Caco-2 (cell line): ENCODE results near the gene ELOVL7. TPM values are rescaled to one million over a fixed set of nuclear protein-coding genes. Genes with fewer than 3 reads are reported as not detected.

ENCODE experiments used
- BruUV-seq: library from RNA; stranded (reverse); fragments of 400-500 nt; replicated peaks from 2 replicates; lab custom pipeline; 2021; lab: Mats Ljungman, UMichigan
- CTCF ChIA-PET: fragments of 300-600 bp; sonication (Branson Sonifier 250); formaldehyde crosslinking; loops from one replicate; lab custom pipeline; 2022; ENCODE audit warnings: antibody characterized with exemption; lab: Charles Lee
- POLR2A ChIA-PET: fragments of 300-600 bp; sonication (Branson Sonifier 250); formaldehyde crosslinking; loops from one replicate; lab custom pipeline; 2022; ENCODE audit warnings: antibody characterized with exemption; lab: Charles Lee
- DNase-seq, 2 experiments: peaks; one replicate each; pipeline versions ENCODE4 v3.0.0 to v3.0.0-alpha.2; 2020 to 2022
- H3K27me3 ChIP-seq: replicated peaks from 2 replicates; pipeline ENCODE4 v1.6.0; 2011; ENCODE audit warnings: low read length; ENCODE audit not compliant: control insufficient read depth, insufficient read depth
- H3K36me3 ChIP-seq: 2 replicates; pipeline ENCODE4 v1.5.1; 2011; ENCODE audit warnings: low read length; ENCODE audit not compliant: control insufficient read depth, insufficient read depth
- H3K4me1 ChIP-seq: fragments of 250-450 bp; sonication (Bioruptor Pico); 2 replicates; pipeline ENCODE4 v1.5.1; 2020; ENCODE audit warnings: mild to moderate bottlenecking
- H3K4me3 ChIP-seq: 2 replicates; pipeline ENCODE4 v1.5.1; 2011; ENCODE audit warnings: low read depth, mild to moderate bottlenecking, control low read depth, low read length
- H3K9me3 ChIP-seq: fragments of 250-450 bp; sonication (Bioruptor Pico); 2 replicates; pipeline ENCODE4 v1.5.1; 2020; ENCODE audit warnings: mild to moderate bottlenecking, moderate library complexity
- H3K27ac Mint-ChIP-seq: one replicate; pipeline ENCODE4 v1.8.0; 2022; ENCODE audit warnings: mixed read lengths; ENCODE audit not compliant: unreplicated experiment
- H3K27me3 Mint-ChIP-seq: one replicate; pipeline ENCODE4 v1.8.0; 2022; ENCODE audit warnings: mixed read lengths; ENCODE audit not compliant: insufficient read depth, unreplicated experiment
- H3K36me3 Mint-ChIP-seq: one replicate; pipeline ENCODE4 v1.8.0; 2022; ENCODE audit warnings: mild to moderate bottlenecking, mixed read lengths; ENCODE audit not compliant: insufficient read depth, unreplicated experiment
- H3K4me1 Mint-ChIP-seq: one replicate; pipeline ENCODE4 v1.8.0; 2022; ENCODE audit warnings: low read depth, mixed read lengths; ENCODE audit not compliant: unreplicated experiment
- H3K4me3 Mint-ChIP-seq: one replicate; pipeline ENCODE4 v1.8.0; 2022; ENCODE audit warnings: mild to moderate bottlenecking, moderate library complexity, mixed read lengths; ENCODE audit not compliant: unreplicated experiment
- H3K9me3 Mint-ChIP-seq: one replicate; pipeline ENCODE4 v1.8.0; 2022; ENCODE audit warnings: mixed read lengths; ENCODE audit not compliant: unreplicated experiment
- CTCF ChIP-seq, 2 experiments: fragments of 200-600 bp in 1 of 2; IDR thresholded peaks; 1 replicate in 1 of 2; 2 replicates in 1 of 2; pipeline versions ENCODE4 v1.5.1 to v1.8.0; 2011 to 2022; ENCODE audit warnings: antibody characterized with exemption in 1 of 2, control low read depth in 1 of 2, inconsistent platforms in 1 of 2, low read depth in 1 of 2, low read length in 1 of 2, mild to moderate bottlenecking in 1 of 2, moderate library complexity in 1 of 2; ENCODE audit not compliant: insufficient read depth in 1 of 2, severe bottlenecking in 1 of 2, unreplicated experiment in 1 of 2
- intact Hi-C: fragments of 100-400 bp; cut with micrococcal nuclease; formaldehyde crosslinking; loops from one replicate; pipeline ENCODE4 v1.10.0; 2022; ENCODE audit not compliant: unreplicated experiment
- total RNA-seq: library from RNA; stranded (reverse); gene quantifications from 2 replicates; pipeline ENCODE4 v1.2.3, GENCODE V29; 2022

Gene ELOVL7
- total RNA-seq, 1 experiment from 2014 or later, result 16.4 TPM

GRCh38 chr5:60794691-60795090, 49.4 kb downstream of the ELOVL7 start:
- no peaks in the 10 kb centered on the region for H3K27me3 ChIP-seq
- no peaks in the 10 kb centered on the region for H3K36me3 Mint-ChIP-seq
- no peaks in the 10 kb centered on the region for H3K9me3 Mint-ChIP-seq
- BruUV-seq, result no TSS peak
- no peak overlapping the region for H3K4me3 Mint-ChIP-seq
- H3K36me3 ChIP-seq, result no peaks in the 10 kb centered on the region; the same call in 1 of the 2 replicates
- no peaks in the 10 kb centered on the region for H3K27me3 Mint-ChIP-seq
- H3K4me1 Mint-ChIP-seq, result no peaks in the 10 kb centered on the region
- no peak overlapping the region for H3K27ac Mint-ChIP-seq
- H3K4me1 ChIP-seq, result no peaks in the 10 kb centered on the region
- no peak for TF ChIP-seq CTCF (IDR thresholded peaks at IDR 0.05; ENCODE audit: insufficient read depth in 1 of 2, low read depth in 1 of 2, low read length in 1 of 2, severe bottlenecking in 1 of 2, unreplicated experiment in 1 of 2)
- ChIA-PET POLR2A (no interaction called here), CTCF (interaction anchor here (0.7 kb wide), 1 partner anchor 48 kb away, joined by 3 read pairs; no protein-coding TSS in a partner anchor)
- H3K4me3 ChIP-seq, result no peak overlapping the region
- DNase-seq, result no peak
- no peaks in the 10 kb centered on the region for H3K9me3 ChIP-seq
- intact Hi-C loops, result no loop called here

GRCh38 chr5:60792438-60792837, 51.6 kb downstream of the ELOVL7 start:
- no peaks in the 10 kb centered on the region for H3K27me3 ChIP-seq
- no peak overlapping the region for H3K4me3 ChIP-seq
- BruUV-seq, result no TSS peak
- CTCF ChIA-PET, result no interaction called here
- H3K27ac Mint-ChIP-seq, result no peak overlapping the region
- H3K4me1 Mint-ChIP-seq, result no peaks in the 10 kb centered on the region
- TF ChIP-seq CTCF (IDR thresholded peaks at IDR 0.05; ENCODE audit: insufficient read depth in 1 of 2, low read depth in 1 of 2, low read length in 1 of 2, severe bottlenecking in 1 of 2, unreplicated experiment in 1 of 2), result no peak
- H3K27me3 Mint-ChIP-seq, result no peaks in the 10 kb centered on the region
- intact Hi-C loops, result no loop called here
- POLR2A ChIA-PET, result no interaction called here
- H3K4me1 ChIP-seq, result peaks cover 9% of the 10 kb centered on the region
- H3K9me3 ChIP-seq, result no peaks in the 10 kb centered on the region
- DNase-seq, result no peak
- no peaks in the 10 kb centered on the region; the same call in 1 of the 2 replicates for H3K36me3 ChIP-seq
- H3K4me3 Mint-ChIP-seq, result no peak overlapping the region
- no peaks in the 10 kb centered on the region for H3K9me3 Mint-ChIP-seq
- no peaks in the 10 kb centered on the region for H3K36me3 Mint-ChIP-seq

- Mint-ChIP-seq H3K36me3 (no peaks in the 10 kb centered on the region), H3K4me3 (no peak overlapping the region), H3K4me1 (no peaks in the 10 kb centered on the region), H3K27ac (no peak overlapping the region), H3K27me3 (no peaks in the 10 kb centered on the region), H3K9me3 (no peaks in the 10 kb centered on the region)
- no peak overlapping the region for H3K4me3 ChIP-seq
- no peaks in the 10 kb centered on the region for H3K9me3 ChIP-seq
- no peaks in the 10 kb centered on the region for H3K27me3 ChIP-seq
- DNase-seq, result no peak
- no TSS peak for BruUV-seq
- intact Hi-C loops, result no loop called here
- POLR2A ChIA-PET, result no interaction called here
- no peaks in the 10 kb centered on the region for H3K36me3 ChIP-seq
- peaks cover 9% of the 10 kb centered on the region for H3K4me1 ChIP-seq
- CTCF ChIA-PET, result no interaction called here
- no peak for TF ChIP-seq CTCF (IDR thresholded peaks at IDR 0.05; ENCODE audit: insufficient read depth in 1 of 2, low read depth in 1 of 2, low read length in 1 of 2, severe bottlenecking in 1 of 2, unreplicated experiment in 1 of 2)
Observed at GRCh38 chr5:60789551-60789950, 54.5 kb downstream of the ELOVL7 start.
